ENCODE data around the gene PRKAR2B. TPM values are rescaled to one million over a fixed set of nuclear protein-coding genes. Genes with fewer than 3 reads are reported as not detected.

PRKAR2B gene
- total and polyA plus RNA-seq, 2 experiments from 2014 or later, result 14.8 to 31.5 TPM

GRCh38 chr7:107180378-107180777, 135.9 kb downstream of the PRKAR2B start:
- H3K79me2 ChIP-seq, result peaks cover 70% of the 10 kb centered on the region
- H3K4me1 ChIP-seq (ENCODE audit: insufficient read depth), result peaks cover 22% of the 10 kb centered on the region
- H3K27ac ChIP-seq, result peak overlapping the region; percentile 70
- H3K4me3 ChIP-seq, result no peak overlapping the region
- peaks cover 48% of the 10 kb centered on the region for H4K20me1 ChIP-seq (ENCODE audit: insufficient read depth, poor library complexity, severe bottlenecking)
- H3K36me3 ChIP-seq (replicated peaks; ENCODE audit: insufficient read depth, low read depth), result no peaks in the 10 kb centered on the region
- 53% methylated on average over 1 of the region's 1 CpG for WGBS (ENCODE audit: low lambda C conversion rate, missing lambda C conversion rate)
- H3K27me3 ChIP-seq, result no peaks in the 10 kb centered on the region
- no peaks in the 10 kb centered on the region for H3K9me2 ChIP-seq (replicated peaks; ENCODE audit: insufficient read depth)
- H3K9me3 ChIP-seq (ENCODE audit: low read depth), result no peaks in the 10 kb centered on the region
- TF ChIP-seq CTCF (IDR thresholded peaks at IDR 0.05; ENCODE audit: poor library complexity) (no peak), EZH2 (IDR thresholded peaks at IDR 0.05; ENCODE audit: borderline replicate concordance) (no peak), EZH2phosphoT487 (IDR thresholded peaks at IDR 0.05; ENCODE audit: low read depth, severe bottlenecking, unreplicated experiment) (no peak)
- DNase-seq (ENCODE audit: low spot score), result peak; percentile 72
- no peak overlapping the region for H2AFZ ChIP-seq
- peak overlapping the region; percentile 30 for H3K4me2 ChIP-seq

GRCh38 chr7:107181172-107181571, 136.7 kb downstream of the PRKAR2B start:
- H2AFZ ChIP-seq, result no peak overlapping the region
- no peak overlapping the region for H3K4me3 ChIP-seq
- H3K4me2 ChIP-seq, result no peak overlapping the region
- peaks cover 43% of the 10 kb centered on the region for H4K20me1 ChIP-seq (ENCODE audit: insufficient read depth, poor library complexity, severe bottlenecking)
- no peaks in the 10 kb centered on the region for H3K9me3 ChIP-seq (ENCODE audit: low read depth)
- TF ChIP-seq EZH2 (IDR thresholded peaks at IDR 0.05; ENCODE audit: borderline replicate concordance), result no peak
- TF ChIP-seq CTCF (IDR thresholded peaks at IDR 0.05; ENCODE audit: poor library complexity), result no peak
- no peak for TF ChIP-seq EZH2phosphoT487 (IDR thresholded peaks at IDR 0.05; ENCODE audit: low read depth, severe bottlenecking, unreplicated experiment)
- 98% methylated on average over 5 of the region's 5 CpGs for WGBS (ENCODE audit: low lambda C conversion rate, missing lambda C conversion rate)
- no peaks in the 10 kb centered on the region for H3K36me3 ChIP-seq (replicated peaks; ENCODE audit: insufficient read depth, low read depth)
- H3K4me1 ChIP-seq (ENCODE audit: insufficient read depth), result peaks cover 22% of the 10 kb centered on the region
- H3K79me2 ChIP-seq, result peaks cover 63% of the 10 kb centered on the region
- no peak for DNase-seq (ENCODE audit: low spot score)
- peak overlapping the region; percentile 70 for H3K27ac ChIP-seq
- H3K27me3 ChIP-seq, result no peaks in the 10 kb centered on the region
- H3K9me2 ChIP-seq (replicated peaks; ENCODE audit: insufficient read depth), result no peaks in the 10 kb centered on the region

GRCh38 chr7:107185716-107186115, 141.2 kb downstream of the PRKAR2B start:
- H2AFZ ChIP-seq, result no peak overlapping the region

More at GRCh38 chr7:107185716-107186115, 141.2 kb downstream of the PRKAR2B start:
- no peaks in the 10 kb centered on the region for H3K9me2 ChIP-seq (replicated peaks; ENCODE audit: insufficient read depth)
- 61% methylated on average over 4 of the region's 4 CpGs for WGBS (ENCODE audit: low lambda C conversion rate, missing lambda C conversion rate)
- no peaks in the 10 kb centered on the region for H3K9me3 ChIP-seq (ENCODE audit: low read depth)
- DNase-seq (ENCODE audit: low spot score), result no peak
- no peak for TF ChIP-seq CTCF (IDR thresholded peaks at IDR 0.05; ENCODE audit: poor library complexity)
- TF ChIP-seq EZH2phosphoT487 (IDR thresholded peaks at IDR 0.05; ENCODE audit: low read depth, severe bottlenecking, unreplicated experiment), result no peak
- no peak for TF ChIP-seq EZH2 (IDR thresholded peaks at IDR 0.05; ENCODE audit: borderline replicate concordance)
- H3K36me3 ChIP-seq (replicated peaks; ENCODE audit: insufficient read depth, low read depth), result no peaks in the 10 kb centered on the region
- no peak overlapping the region for H3K4me3 ChIP-seq
- peaks cover 1% of the 10 kb centered on the region for H4K20me1 ChIP-seq (ENCODE audit: insufficient read depth, poor library complexity, severe bottlenecking)
- peaks cover 30% of the 10 kb centered on the region for H3K79me2 ChIP-seq
- peaks cover 5% of the 10 kb centered on the region for H3K4me1 ChIP-seq (ENCODE audit: insufficient read depth)
- no peak overlapping the region for H3K4me2 ChIP-seq
- H3K27me3 ChIP-seq, result no peaks in the 10 kb centered on the region
- H3K27ac ChIP-seq, result no peak overlapping the region

All from hepatocyte (in vitro differentiated cells).